SW 1271 (cell line): ENCODE measurements around the gene IGDCC3.
"Not testable (repeated sequence)": the region's sequence is repeated elsewhere in the genome, so short reads cannot be mapped to it uniquely, and the experiment has no call there.

Source experiments
- DNase-seq, 2 experiments: peaks; one replicate each; lab custom pipeline; 2025; lab: John Stamatoyannopoulos, UW

IGDCC3 gene

GRCh38 chr15:65370885-65371284, 6.9 kb downstream of the IGDCC3 start:
- no peak for DNase-seq

DNA sequence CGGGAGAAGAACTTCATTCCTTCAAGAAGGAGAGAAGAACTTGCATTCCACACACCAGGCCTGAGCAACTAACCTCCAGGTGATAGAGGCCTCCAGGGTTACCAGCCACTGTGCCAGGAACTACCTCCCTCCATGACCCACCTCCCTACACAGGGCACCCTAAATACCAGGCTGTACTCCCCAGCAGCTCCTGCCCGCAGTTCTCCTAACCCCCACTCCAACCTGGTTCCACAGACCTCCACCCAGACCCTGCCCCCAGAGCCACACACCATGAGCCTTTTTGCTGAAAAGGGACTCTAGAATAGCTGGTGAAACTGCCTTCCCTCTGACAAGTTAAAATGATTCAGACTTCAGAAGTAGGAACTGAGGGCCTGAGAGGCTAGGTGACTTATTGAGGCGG, 8.2 kb downstream of the IGDCC3 start:
- DNase-seq = no peak

- no peak for DNase-seq
Observed at GRCh38 chr15:65369212-65369547, 8.6 kb downstream of the IGDCC3 start.

- no peak for DNase-seq
Observed at GRCh38 chr15:65368302-65369211, 9.2 kb downstream of the IGDCC3 start.

- no peak for DNase-seq
Observed at GRCh38 chr15:65366122-65366892, 11.5 kb downstream of the IGDCC3 start.

DNA sequence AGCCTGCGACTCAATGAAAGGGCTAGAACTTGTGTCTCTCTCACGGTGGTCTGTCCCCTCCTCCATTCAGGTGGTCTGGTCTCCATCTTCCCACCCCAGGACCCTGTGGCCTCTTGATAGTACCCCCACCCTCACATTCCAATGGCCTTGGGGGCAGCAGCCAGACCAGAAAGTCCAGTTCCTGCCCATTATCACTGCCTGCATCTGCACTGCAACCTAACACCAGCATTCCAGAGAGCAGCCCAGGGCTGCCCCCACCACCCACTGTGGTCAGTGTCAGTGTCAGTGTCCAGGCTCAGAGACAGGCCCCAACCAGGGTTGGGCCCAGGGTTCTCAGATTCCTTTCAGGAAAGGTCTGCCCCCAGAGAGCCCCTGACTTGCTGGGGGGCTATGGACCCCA, 12.6 kb downstream of the IGDCC3 start:
- DNase-seq = no peak

- no peak for DNase-seq
Observed at GRCh38 chr15:65363766-65364165, 14.0 kb downstream of the IGDCC3 start.

DNA sequence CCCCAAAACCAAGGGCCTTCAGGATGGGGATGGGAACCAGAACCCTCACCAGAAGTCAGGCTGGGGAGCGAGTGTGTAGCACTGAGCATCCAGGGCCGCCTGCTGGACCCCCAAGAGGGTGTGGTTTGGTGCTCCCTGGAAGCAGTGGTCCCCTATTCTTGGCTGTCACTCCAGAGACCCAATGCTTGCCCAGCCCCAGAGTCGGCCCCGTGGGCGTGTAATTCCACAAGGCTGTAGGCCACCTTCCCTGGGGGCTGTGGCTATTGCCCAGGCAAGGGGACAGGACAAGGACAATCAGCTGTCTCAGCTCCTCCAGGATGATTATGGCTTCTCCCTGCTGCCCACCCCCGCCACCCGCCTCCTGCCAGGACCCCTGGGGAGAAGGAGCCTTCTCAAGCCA, 14.5 kb downstream of the IGDCC3 start:
- DNase-seq = no peak

DNA sequence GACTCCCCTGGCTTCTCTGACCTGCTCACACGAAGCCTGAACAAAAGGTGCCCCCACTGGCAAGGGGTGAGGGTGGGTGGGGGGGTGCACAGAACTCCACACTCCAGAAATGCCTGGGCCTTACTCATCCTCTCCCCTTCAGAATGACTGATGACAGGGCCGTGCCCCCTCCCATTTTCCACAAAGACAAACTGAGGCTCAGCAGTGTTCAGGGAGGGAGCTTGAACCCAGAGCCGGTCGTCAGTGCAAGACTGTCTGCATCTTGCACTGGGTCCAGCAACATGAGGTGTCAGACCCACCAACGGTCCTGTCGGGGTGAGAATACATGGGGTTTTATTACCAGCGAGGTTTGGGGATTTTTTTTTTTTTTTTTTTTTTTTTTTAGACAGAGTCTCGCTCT, 15.3 kb downstream of the IGDCC3 start:
- no peak for DNase-seq

DNA sequence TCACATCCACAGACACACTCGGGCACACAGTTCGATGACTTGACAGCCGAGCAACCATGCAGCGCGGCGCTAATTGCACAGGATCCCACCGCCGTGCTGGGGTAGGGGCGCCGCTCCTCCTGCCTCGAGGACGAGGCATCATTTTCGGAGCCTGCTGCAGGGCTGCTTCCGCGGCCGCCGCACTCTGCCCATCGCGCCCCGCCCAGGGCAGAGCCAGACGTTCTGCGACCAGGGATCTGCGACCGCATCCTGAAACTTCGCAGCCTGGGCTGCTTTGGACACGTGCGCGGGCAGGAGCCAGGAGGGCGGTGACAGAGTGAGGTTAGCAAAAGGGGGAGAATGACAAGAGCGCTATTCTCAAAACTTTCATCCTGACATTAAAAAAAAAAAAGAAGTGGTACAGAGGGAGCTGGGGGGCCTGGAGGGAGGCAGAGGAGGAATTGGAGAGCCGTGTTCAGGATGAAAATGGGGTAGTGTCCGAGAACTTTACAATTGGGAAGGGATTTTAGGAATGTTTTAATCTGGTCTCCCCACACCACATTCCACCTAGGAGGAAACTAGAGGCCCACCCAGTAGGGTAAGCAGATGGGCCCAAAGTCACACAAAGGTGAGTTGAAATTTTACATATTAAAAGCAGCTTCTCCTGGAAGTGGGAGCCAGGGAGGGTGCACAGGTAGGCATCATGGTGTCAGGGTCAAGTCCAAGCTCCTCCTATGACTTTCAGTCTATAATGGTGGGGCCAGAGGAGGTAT, 15.9 kb downstream of the IGDCC3 start:
- DNase-seq = no peak

DNA sequence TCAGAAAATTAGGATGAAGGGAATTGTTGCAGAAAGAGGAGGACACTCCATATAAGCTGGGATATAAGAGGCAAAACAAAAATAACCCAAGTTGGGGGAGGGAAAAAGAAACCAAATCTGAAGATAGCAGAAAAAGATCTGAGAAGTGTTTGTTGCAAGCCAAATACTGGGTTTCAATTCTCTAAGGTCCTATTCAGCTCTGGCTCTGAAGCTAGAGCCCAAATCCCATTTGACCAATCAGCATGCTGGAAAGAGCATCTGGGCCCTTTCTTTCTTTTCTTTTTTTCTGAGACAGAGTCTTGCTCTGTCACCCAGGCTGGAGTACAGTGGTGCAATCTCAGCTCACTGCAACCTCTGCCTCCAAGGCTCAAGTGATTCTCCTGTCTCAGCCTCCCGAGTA, 17.3 kb downstream of the IGDCC3 start:
- no peak for DNase-seq

DNA sequence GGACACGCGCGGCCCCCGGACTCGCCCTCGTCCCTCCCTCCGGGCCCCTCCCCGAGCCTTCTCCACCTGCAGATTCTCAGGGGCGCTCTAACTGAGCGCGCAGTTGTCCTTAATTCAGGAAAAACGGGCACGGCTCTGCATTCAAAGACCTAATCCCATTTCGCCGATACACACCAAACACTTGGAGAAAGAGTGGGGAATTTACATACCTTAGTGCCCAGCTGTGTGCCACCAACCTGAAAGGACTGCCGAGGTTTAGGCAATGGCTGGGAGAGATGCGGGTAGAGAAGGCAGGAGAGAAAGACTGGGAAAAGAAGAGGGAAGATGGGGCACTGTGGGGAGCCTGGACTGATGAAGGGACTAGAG, 21.8 kb downstream of the IGDCC3 start:
- no peak for DNase-seq

DNA sequence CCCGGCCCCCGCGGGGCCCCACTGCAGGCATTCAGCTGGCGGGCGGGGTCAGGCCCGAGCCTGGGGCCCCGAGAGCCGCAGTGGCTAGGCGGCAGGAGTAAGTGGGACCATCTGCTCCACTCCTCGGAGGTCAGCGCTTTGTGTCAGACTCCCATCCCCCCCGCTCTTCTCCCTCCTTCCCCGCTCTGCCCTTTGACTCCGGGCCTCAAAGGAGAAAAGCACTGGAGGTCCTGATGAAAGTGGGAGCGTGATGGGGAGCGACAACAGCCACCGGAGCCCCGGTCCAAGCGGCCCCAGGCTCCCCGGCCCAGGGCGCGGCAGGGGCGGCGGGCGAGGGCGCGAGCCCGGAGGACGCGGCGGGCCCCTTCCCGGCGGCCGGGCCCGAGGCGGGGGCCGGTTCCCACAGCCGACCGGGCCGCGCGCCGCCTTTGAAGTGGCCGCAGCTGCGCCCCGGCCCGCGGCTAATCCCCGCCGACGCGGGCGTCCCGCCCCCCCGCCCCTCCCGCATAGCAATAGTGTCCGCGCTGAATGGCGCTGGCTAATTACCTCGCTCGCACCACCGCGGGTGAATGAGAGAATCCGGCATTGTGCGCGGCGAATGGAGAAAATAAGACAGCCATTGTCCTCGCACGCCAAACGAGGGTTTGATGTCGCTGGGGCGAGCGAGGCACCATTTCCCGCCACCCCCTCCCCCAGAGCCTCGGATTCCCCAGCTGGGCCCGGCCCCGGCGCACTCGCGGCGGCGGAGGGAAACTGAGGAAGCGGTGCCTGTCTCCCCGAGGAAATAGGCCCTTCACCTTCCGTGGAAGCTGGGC, 22.4 kb downstream of the IGDCC3 start:
- no peak for DNase-seq

DNA sequence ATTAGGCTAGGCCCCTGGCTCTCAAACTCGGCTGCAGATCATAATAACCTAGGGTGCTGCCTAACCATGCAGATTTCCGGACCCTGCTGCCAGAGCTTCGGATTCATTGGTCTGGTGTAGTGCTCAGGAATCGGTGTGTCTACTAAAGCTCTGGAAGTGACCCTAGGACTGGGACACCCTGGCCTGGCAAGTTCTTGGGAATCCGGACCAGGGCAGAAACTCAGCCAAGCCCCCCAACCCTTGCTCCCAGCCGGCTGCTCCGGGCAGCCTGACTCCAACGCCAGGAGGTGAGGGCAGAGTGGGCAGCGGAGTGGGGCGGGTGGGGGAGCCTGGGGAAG, 23.0 kb downstream of the IGDCC3 start:
- DNase-seq = no peak

DNA sequence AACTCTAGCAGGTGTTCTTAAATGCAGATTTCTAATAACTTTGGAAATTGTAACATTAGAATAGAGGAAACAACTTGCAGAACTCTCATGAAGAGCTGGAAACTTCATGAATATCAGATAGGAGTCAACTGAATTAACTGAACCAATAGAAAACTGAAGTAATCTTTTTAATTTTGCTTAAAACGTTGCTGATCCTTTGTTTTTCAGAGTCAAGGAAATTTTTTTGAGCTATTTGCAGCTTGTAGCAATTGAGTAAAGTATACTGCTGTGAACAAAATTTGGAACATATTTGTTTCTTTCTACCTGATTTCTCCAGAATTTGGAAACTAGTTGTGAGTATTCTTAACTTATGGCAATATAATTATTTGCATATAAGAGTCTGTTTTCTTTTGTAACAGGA, 25.8 kb downstream of the IGDCC3 start:
- not testable (repeated sequence) for DNase-seq

DNA sequence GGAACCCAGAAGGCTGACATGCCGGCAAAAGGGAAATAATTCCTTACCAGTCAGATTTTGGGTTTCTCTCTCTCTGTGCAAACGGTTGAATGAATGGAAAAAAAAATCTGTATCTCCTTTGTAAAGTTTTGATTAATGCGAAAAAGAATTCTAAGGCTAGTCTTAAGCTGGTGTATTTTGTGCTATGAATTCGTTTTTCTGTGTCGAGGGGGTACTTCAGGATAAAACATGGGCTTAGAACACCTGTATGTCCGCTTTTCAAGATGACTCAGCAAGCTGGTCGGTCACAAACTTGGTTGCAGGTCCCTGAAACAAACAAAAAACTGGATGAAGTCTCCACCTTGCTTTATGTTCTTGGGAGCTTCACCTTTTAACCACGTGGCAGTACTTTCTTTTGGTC, 28.5 kb downstream of the IGDCC3 start:
- no peak for DNase-seq

- not testable (repeated sequence) for DNase-seq
Observed at GRCh38 chr15:65347756-65348155, 30.0 kb downstream of the IGDCC3 start.

DNA sequence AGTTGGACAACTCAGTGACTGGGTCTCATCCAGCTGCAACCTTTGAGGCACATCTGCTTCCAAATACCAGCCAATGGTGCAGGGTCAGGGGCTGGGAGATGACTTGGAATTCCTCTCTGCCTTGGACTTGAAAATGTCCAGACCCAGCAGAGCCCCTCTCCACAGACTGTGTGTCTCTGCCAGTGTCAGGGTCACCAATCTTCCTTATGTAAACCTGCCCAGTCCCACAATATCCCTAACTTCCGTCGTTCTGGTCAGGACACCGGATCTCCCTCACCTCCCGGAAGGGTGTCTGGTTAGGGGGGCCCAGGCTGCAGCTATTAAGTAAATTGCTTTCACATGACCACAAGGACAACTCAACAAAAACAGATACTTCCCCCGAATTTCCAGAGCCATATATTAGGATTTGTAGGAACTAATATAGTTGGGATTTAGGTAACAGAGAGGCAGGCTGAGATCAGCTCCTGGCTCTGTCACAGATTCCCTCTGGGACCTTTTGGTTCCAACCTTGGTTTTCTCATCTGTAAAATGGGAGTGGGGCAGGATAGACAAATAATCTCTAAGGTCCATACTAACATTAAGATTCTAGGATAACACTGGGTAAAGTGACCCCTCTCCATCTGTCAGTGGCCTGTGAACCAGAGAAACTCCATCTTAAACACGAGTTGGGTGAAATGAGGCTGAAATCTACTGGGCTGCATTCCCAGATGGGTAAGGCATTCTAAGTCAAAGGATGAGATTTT, 30.8 kb downstream of the IGDCC3 start:
- no peak for DNase-seq

GRCh38 chr15:65344914-65345275, 32.9 kb downstream of the IGDCC3 start:
- no peak for DNase-seq

DNA sequence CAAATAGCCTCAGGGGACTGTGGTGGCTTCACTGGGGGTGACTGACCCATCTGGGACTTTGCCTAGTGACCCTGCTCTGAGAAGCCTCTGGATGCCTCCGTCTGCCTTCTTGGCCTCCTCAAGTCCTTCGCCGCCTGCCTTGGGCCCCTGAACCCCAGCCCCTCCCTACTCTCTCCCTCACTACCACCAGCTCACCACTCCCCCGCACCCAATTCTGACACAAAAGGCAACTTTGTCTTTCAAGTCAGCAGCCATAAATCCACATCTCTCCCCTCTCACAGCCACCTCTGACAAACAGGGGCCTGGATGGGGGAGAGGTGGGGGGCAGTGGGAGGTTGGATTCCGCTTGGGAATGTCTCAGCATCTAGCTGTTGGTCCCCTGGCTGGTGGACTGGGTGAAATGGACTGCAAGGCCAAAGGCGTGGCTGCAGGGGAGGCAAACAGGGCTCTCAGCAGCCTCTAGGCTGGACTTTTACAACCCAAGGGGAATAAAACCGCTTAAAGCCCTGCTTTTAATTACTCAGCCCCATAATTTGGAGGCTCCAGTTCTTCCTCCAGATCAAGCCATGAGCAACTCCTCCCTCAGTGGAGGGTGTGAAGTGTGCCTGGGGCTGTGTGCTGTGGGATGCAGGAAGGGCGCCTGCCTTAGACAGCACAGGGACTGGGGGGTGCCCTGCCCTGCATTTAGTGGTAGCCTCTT, 33.4 kb downstream of the IGDCC3 start:
- DNase-seq = no peak
